Measurements from ENCODE around the gene TMEM270.
"Not testable (repeated sequence)": the region's sequence is repeated elsewhere in the genome, so short reads cannot be mapped to it uniquely, and the experiment has no call there.

TMEM270 gene

GRCh38 chr7:73832806-73833205, 28.2 kb upstream of the TMEM270 start:
- no peak for DNase-seq (ENCODE audit: low spot score)

GRCh38 chr7:73833251-73833919, 27.6 kb upstream of the TMEM270 start:
- no peak for DNase-seq (ENCODE audit: low spot score)

DNA sequence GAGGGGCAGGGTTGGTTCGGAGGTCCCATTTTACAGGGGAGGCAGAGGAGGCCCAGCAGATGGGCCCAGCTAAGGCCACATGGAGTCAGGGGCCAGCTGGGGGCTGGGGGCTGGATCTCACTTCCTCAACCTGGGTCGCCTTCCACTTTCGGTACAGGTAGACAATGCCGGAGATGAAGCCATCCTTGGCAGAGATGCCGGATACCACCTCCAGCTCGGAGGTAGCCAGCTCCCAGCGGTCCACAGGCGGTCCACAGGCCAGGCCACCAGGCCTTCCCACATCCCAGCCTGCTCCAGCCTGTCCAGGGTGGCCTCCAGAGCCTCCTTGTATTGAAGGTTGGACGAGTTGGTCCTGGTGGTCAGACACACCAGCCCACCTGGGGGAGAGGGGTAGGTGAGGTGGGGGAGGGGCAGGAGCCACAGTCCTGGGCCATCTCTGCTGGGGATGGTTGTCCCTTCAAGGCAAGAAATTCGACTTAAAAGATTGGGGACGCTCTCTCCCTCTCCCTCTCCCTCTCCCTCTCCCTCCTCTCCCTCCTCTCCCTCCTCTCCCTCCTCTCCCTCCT, 26.2 kb upstream of the TMEM270 start:
- DNase-seq (ENCODE audit: low spot score): no peak

GRCh38 chr7:73837167-73837566, 23.8 kb upstream of the TMEM270 start:
- not testable (repeated sequence) for DNase-seq (ENCODE audit: low spot score)

DNA sequence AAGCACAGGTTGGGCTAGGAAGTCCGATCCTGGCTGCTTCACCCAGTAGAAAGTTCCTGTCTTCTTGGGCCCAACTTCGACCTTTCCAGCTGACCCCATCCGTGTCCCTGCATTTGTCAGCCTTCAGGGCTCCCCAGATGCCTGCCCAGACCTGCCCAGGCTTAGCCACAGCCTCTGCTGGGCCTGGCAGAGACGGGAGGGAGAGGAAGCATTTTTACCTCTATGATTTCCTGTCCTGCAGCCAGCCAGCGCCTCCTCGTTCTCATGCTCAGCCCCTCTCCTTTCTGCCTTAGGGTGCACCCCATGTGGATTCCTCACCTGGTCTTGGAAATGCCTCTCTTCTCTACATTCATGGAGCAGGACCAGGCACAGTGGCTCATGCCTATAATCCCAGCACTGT, 22.3 kb upstream of the TMEM270 start:
- no peak for DNase-seq (ENCODE audit: low spot score)

- no peak for DNase-seq (ENCODE audit: low spot score)
These were observed 21.7 kb upstream of the TMEM270 start for GRCh38 chr7:73839290-73839689.

- no peak for DNase-seq (ENCODE audit: low spot score)
These were observed 20.9 kb upstream of the TMEM270 start for GRCh38 chr7:73839743-73840714.

DNA sequence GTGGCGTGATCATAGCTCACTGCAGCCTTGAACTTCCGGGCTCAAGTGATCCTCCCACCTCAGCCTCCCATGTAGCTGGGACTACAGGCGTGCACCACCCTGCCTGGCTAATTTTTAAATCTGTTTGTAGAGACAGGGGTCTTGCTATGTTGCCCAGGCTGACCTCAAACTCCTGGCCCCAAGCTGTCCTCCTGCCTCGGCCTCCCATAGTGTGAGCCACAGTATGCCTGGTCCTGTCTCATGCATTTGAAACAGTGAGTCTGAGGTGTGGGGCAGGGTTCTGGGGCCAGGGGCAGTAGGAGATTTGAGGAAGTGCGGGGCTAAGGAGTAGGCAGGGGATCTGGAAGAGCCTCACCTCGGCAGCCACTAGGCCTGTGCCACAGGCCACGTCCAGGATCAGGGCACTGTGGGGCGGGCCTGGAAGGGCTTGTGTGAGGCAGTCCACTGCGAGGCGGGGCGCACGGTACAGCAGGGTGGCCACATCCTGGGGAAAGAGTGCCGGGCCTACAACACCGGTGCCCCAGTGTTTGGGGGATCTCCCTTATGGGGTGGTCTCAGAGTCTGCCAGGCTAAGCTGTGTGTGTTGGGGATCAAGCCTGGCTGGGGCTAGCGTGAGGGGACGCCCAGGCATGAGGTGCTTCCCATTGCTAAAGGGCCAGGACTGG, 20.1 kb upstream of the TMEM270 start:
- DNase-seq (ENCODE audit: low spot score): no peak

GRCh38 chr7:73841689-73842066, 19.3 kb upstream of the TMEM270 start:
- no peak for DNase-seq (ENCODE audit: low spot score)

- peak; percentile 99 for DNase-seq (ENCODE audit: low spot score)
These were observed 18.6 kb upstream of the TMEM270 start, which contains the start of gene METTL27 for GRCh38 chr7:73842067-73842976. Gene METTL27, minus strand, starts transcription at chr7:73842516. Its CDS starts 376 bp downstream, at chr7:73842140.

GRCh38 chr7:73844131-73844547, 16.8 kb upstream of the TMEM270 start:
- no peak for DNase-seq (ENCODE audit: low spot score)

DNA sequence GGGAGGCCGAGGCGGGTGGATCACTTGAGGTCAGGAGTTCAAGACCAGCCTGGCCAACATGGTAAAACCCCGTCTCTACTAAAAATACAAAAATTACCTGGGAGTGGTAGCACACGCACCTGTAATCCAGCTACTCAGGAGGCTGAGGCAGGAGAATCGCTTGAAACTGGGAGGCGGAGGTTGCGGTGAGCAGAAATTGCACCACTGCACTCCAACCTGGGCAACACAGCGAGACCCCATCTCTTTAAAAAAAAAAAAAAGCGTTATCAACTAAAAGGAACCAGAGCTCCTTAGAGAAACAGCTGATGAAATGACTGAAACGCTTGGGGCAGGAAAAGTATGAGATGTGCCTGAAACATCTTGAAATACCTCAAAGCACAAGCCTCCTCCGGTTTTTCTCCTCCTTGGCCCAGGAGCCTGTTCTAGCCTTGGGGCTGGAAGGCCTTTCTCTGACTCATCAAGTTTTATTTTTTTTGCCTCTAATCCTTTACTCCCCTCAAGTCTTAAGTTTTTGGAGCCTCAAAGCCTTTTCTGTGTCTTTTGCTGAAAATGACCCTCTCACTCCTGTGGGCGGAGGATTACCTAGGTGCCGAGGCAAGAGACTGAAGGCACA, 16.0 kb upstream of the TMEM270 start:
- DNase-seq (ENCODE audit: low spot score): no peak

DNA sequence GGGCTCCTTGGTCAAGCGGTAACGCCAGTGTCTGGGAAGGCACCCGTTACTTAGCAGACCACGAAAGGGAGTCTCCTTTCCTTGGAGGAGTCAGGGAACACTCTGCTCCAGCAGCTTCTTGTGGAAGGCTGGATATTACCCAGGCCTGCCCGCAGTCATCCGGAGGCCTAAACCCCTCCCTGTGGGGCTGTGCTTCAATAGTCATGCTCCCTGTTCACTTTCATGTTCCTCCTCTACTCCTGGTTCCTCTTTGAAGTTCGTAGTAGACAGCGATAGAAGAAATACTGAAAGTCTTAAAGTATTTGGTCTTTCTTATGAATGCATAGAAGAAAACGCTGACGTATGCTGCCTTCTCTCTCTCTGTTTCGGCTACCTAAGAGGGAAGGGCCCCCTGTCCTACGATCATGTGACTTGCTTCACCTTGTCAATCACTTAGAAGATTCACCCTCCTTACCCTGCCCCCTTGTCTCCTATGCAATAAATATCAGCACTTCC, 15.2 kb upstream of the TMEM270 start:
- DNase-seq (ENCODE audit: low spot score): not testable (repeated sequence)

- no peak for DNase-seq (ENCODE audit: low spot score)
These were observed 12.8 kb upstream of the TMEM270 start for GRCh38 chr7:73847941-73848723.

DNA sequence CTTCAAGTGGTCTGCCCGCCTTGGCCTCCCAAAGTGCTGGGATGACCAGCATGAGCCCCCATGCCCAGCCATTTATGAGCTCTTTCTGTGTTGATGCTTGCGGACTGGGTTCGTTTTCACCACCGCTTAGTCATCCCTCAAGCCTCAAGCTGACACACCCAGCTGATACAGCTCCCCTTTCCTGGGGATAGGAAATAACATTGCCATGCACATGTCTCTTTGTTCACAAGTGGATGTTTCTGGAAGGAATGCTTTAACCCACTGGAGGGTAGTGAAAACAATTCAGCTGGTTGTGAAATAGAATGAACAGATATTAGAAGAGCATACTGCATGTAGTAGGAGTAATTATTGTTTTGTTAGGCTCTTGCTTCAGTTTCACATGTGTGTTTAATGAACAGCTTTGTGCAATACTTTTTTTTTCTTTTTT, 10.2 kb upstream of the TMEM270 start:
- DNase-seq (ENCODE audit: low spot score): no peak

DNA sequence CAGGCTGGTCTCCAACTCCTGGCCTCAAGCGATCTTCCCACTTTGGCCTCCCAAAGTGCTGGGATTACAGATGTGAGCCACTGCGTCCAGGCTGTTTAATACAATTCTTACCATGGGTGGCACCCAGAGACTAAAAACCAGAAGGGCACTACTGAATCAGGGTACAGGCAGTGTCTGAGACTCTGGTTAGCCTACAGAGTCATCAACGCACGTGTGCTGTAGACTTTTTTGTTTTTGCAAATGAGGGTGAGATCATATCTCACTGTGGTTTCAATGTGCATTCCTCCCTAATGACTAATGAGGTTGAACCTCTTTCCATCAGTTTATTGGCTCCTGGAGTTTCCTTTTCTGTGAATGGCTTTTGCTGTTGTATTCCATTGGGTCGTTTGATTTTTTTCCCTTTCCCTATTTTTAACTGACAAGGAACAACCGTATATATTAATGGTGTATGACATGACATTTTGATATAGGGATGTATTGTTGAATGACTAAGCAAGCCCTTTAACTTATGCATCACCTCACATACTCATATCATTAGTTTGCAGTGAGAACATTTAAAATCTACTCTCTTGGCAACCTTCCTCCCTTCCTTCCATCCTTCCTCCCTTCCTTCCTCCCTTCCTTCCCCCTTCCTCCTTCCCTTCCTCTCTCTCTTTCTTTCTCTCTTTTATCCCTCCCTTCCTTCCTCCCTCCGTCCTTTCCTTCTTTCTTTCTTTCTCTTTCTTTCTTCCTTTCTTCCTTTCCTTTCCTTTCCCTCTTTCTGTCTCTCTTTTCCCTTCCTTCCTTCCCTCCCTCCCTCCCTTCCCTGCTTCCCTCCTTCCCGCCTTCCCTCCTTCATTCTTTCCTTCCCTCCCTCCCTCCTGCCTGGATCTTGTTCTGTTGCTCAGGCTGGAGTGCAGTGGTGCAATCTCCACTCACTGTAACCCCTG, 9.3 kb upstream of the TMEM270 start:
- no peak for DNase-seq (ENCODE audit: low spot score)

DNA sequence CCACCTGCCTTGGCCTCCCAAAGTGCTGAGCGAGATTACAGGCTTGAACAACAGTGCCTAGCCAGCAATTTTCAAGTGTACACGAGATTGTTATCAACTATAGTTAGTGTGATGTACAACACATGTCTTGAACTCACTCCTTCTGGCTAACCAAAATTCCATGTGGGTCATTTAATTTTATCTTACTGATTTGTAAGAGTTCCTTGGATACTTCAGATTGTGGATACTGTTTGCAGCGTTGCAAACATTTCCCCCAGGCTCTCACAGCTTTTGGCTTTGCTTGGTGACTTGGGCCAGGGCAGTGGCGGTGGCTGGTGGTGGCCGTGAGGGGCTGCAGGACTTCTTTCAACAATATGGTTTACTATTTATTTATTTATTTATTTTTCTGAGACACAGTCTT, 8.5 kb upstream of the TMEM270 start:
- no peak for DNase-seq (ENCODE audit: low spot score)

GRCh38 chr7:73856941-73857340, 4.0 kb upstream of the TMEM270 start:
- DNase-seq (ENCODE audit: low spot score): no peak

- DNase-seq (ENCODE audit: low spot score): no peak
These were observed 2.2 kb upstream of the TMEM270 start for GRCh38 chr7:73858807-73859206.
